HEK293 (cell line): ENCODE results near the gene CRBN.

Experiments used
- CTCF ChIA-PET: fragments of 350-600 bp; formaldehyde crosslinking; extraction: SDS; loops from one replicate; lab custom pipeline; 2021; ENCODE audit warnings: antibody characterized with exemption; lab: Yijun Ruan, JAX
- POLR2A ChIA-PET: fragments of 300-600 bp; formaldehyde crosslinking; extraction: SDS; loops from one replicate; lab custom pipeline; 2020; ENCODE audit warnings: antibody characterized with exemption, inconsistent platforms; lab: Yijun Ruan, JAX
- H3K27ac ChIP-seq: fragments of 200-500 bp; sonication (Bioruptor generic); 2 replicates; pipeline ENCODE4 v1.5.1; 2014; ENCODE audit warnings: low read depth, low read length, control low read depth, inconsistent platforms; ENCODE audit errors: extremely low read depth
- H3K36me3 ChIP-seq, 2 experiments: fragments of 200-500 bp in 1 of 2; sonication (Bioruptor generic) in 1 of 2; 1 replicate in 1 of 2; 2 replicates in 1 of 2; pipeline ENCODE4 v1.5.1; 2014 to 2017; ENCODE audit warnings: inconsistent platforms in 2 of 2, low read length in 2 of 2; ENCODE audit not compliant: control insufficient read depth in 2 of 2, insufficient read depth in 1 of 2
- H3K4me1 ChIP-seq: fragments of 200-500 bp; sonication (Bioruptor generic); 2 replicates; pipeline ENCODE4 v1.5.1; 2014; ENCODE audit warnings: mild to moderate bottlenecking, low read length, inconsistent platforms; ENCODE audit not compliant: control insufficient read depth, insufficient read depth
- H3K4me3 ChIP-seq: 2 replicates; pipeline ENCODE4 v1.5.1; 2011; ENCODE audit warnings: low read depth, mild to moderate bottlenecking, control low read depth, low read length, moderate library complexity
- H3K9me3 ChIP-seq: fragments of 200-500 bp; sonication (Bioruptor generic); 2 replicates; pipeline ENCODE4 v1.5.1; 2014; ENCODE audit warnings: low read depth, low read length, inconsistent platforms; ENCODE audit not compliant: control insufficient read depth, insufficient read depth
- EGR2 ChIP-seq: fragments of 450-650 bp; formaldehyde crosslinking; IDR thresholded peaks from 2 replicates; pipeline ENCODE4 v1.5.1; 2016; ENCODE audit warnings: low read depth, missing biosample characterization, missing genetic modification characterization
- KLF10 ChIP-seq: fragments of 450-650 bp; IDR thresholded peaks from 2 replicates; pipeline ENCODE4 v1.5.1; 2018; ENCODE audit warnings: missing biosample characterization, mild to moderate bottlenecking, missing genetic modification characterization
- KLF17 ChIP-seq: fragments of 450-650 bp; formaldehyde crosslinking; IDR thresholded peaks from 2 replicates; pipeline ENCODE4 v1.5.1; 2016; ENCODE audit warnings: missing biosample characterization, missing genetic modification characterization
- KLF9 ChIP-seq: fragments of 450-650 bp; formaldehyde crosslinking; IDR thresholded peaks from 2 replicates; pipeline ENCODE4 v1.5.1; 2016; ENCODE audit warnings: missing biosample characterization, missing genetic modification characterization, low read depth
- PRDM2 ChIP-seq: fragments of 450-650 bp; formaldehyde crosslinking; IDR thresholded peaks from 2 replicates; pipeline ENCODE4 v1.5.1; 2016; ENCODE audit warnings: missing biosample characterization, missing genetic modification characterization, borderline replicate concordance
- PRDM6 ChIP-seq: fragments of 450-650 bp; formaldehyde crosslinking; IDR thresholded peaks from 2 replicates; pipeline ENCODE4 v1.5.1; 2017; ENCODE audit warnings: missing biosample characterization, missing genetic modification characterization
- ZBTB11 ChIP-seq: fragments of 450-650 bp; formaldehyde crosslinking; conservative IDR thresholded peaks from 2 replicates; pipeline ENCODE4 v1.5.1; 2016; ENCODE audit warnings: low read depth, missing biosample characterization, missing genetic modification characterization
- ZFP41 ChIP-seq: fragments of 450-650 bp; formaldehyde crosslinking; IDR thresholded peaks from 2 replicates; pipeline ENCODE4 v1.5.1; 2016; ENCODE audit warnings: missing biosample characterization, missing genetic modification characterization, borderline replicate concordance
- ZIC2 ChIP-seq: fragments of 450-650 bp; formaldehyde crosslinking; IDR thresholded peaks from 2 replicates; pipeline ENCODE4 v1.5.1; 2016; ENCODE audit warnings: missing biosample characterization, missing genetic modification characterization
- ZNF23 ChIP-seq: fragments of 450-650 bp; formaldehyde crosslinking; IDR thresholded peaks from 2 replicates; pipeline ENCODE4 v1.5.1; 2016; ENCODE audit warnings: missing biosample characterization, missing genetic modification characterization, borderline replicate concordance
- ZNF426 ChIP-seq: fragments of 450-650 bp; formaldehyde crosslinking; IDR thresholded peaks from 2 replicates; pipeline ENCODE4 v1.5.1; 2017; ENCODE audit warnings: missing biosample characterization, missing genetic modification characterization, mild to moderate bottlenecking, inconsistent platforms, moderate library complexity
- ZNF501 ChIP-seq: fragments of 450-650 bp; formaldehyde crosslinking; IDR thresholded peaks from 2 replicates; pipeline ENCODE4 v1.5.1; 2016; ENCODE audit warnings: missing biosample characterization, missing genetic modification characterization
- ZNF585B ChIP-seq: fragments of 450-650 bp; formaldehyde crosslinking; IDR thresholded peaks from 2 replicates; pipeline ENCODE4 v1.5.1; 2016; ENCODE audit warnings: missing biosample characterization, missing genetic modification characterization
- ZNF639 ChIP-seq: fragments of 450-650 bp; formaldehyde crosslinking; IDR thresholded peaks from 2 replicates; pipeline ENCODE4 v1.5.1; 2016; ENCODE audit warnings: missing biosample characterization, missing genetic modification characterization
- ZNF645 ChIP-seq: fragments of 450-650 bp; formaldehyde crosslinking; IDR thresholded peaks from 2 replicates; pipeline ENCODE4; 2016; ENCODE audit warnings: missing biosample characterization, missing genetic modification characterization
- ZNF654 ChIP-seq: fragments of 450-650 bp; formaldehyde crosslinking; IDR thresholded peaks from 2 replicates; pipeline ENCODE4 v1.5.1; 2016; ENCODE audit warnings: low read depth, missing biosample characterization, missing genetic modification characterization
- ZNF785 ChIP-seq: fragments of 450-650 bp; formaldehyde crosslinking; IDR thresholded peaks from 2 replicates; pipeline ENCODE4 v1.5.1; 2016; ENCODE audit warnings: missing biosample characterization, missing genetic modification characterization
- ZSCAN18 ChIP-seq: fragments of 450-650 bp; formaldehyde crosslinking; IDR thresholded peaks from 2 replicates; pipeline ENCODE4 v1.5.1; 2016; ENCODE audit warnings: missing biosample characterization, missing genetic modification characterization

The CRBN gene

GRCh38 chr3:3179407-3180094 is at the start of gene CRBN:
TSS of gene CRBN (minus strand) at chr3:3179691. CDS start at chr3:3179687, 4 bp downstream.
- Histone ChIP-seq H3K27ac (no peak within 1 kb of the TSS; the same call in 1 of the 2 replicates), H3K36me3 (peaks cover under 1 to 8% of the 10 kb centered on the region in 2 experiments; a peak in 2 of 3 replicates), H3K9me3 (no peaks in the 10 kb centered on the region), H3K4me1 (peaks cover 4% of the 10 kb centered on the region; the same call in 1 of the 2 replicates), H3K4me3 (peak within 1 kb of the TSS; percentile 99)
- ChIA-PET POLR2A (no interaction called here), CTCF (interaction anchor here (0.6 kb wide), 1 partner anchor 444 kb away, joined by 3 read pairs; no protein-coding TSS in a partner anchor)
- TF ChIP-seq ZBTB11 (tag by site-specific recombination), result peak; percentile 36; the same call in 1 of the 2 replicates
- 0 out of 2 replicates have a peak, but pooled peaks have one; percentile 13 for TF ChIP-seq ZNF585B (tag by site-specific recombination)
- no peak for TF ChIP-seq ZNF785 (tag by site-specific recombination)
- peak; percentile 93 for TF ChIP-seq ZNF501 (tag by site-specific recombination)
- 0 out of 2 replicates have a peak, but pooled peaks have one; percentile 31 for TF ChIP-seq ZNF645 (tag by site-specific recombination)
- TF ChIP-seq EGR2, result peak; percentile 54; the same call in 1 of the 2 replicates
- peak; percentile 62 for TF ChIP-seq KLF9
- TF ChIP-seq ZNF23 (tag by site-specific recombination), result no peak
- TF ChIP-seq PRDM2 (tag by site-specific recombination), result no peak; the same call in 1 of the 2 replicates
- peak; percentile 30; the same call in 1 of the 2 replicates for TF ChIP-seq ZNF654 (tag by site-specific recombination)
- TF ChIP-seq ZFP41 (tag by site-specific recombination), result no peak
- TF ChIP-seq PRDM6 (tag by site-specific recombination), result no peak
- TF ChIP-seq ZNF639 (tag by site-specific recombination), result no peak
- TF ChIP-seq ZNF426 (tag by site-specific recombination), result no peak
- peak; percentile 80 for TF ChIP-seq ZIC2 (tag by site-specific recombination)
- TF ChIP-seq KLF10 (tag by site-specific recombination), result peak; percentile 49; the same call in 1 of the 2 replicates
- peak; percentile 47; the same call in 1 of the 2 replicates for TF ChIP-seq ZSCAN18 (tag by site-specific recombination)
- peak; percentile 46; the same call in 1 of the 2 replicates for TF ChIP-seq KLF17
